ENCODE results near the gene XRCC3. TPM values are rescaled to one million over a fixed set of nuclear protein-coding genes. Genes with fewer than 3 reads are reported as not detected.

XRCC3 gene
- total RNA-seq, 4 donors from 2014 or later, result 11.6 to 42.9 (median 16.2) TPM

DNA sequence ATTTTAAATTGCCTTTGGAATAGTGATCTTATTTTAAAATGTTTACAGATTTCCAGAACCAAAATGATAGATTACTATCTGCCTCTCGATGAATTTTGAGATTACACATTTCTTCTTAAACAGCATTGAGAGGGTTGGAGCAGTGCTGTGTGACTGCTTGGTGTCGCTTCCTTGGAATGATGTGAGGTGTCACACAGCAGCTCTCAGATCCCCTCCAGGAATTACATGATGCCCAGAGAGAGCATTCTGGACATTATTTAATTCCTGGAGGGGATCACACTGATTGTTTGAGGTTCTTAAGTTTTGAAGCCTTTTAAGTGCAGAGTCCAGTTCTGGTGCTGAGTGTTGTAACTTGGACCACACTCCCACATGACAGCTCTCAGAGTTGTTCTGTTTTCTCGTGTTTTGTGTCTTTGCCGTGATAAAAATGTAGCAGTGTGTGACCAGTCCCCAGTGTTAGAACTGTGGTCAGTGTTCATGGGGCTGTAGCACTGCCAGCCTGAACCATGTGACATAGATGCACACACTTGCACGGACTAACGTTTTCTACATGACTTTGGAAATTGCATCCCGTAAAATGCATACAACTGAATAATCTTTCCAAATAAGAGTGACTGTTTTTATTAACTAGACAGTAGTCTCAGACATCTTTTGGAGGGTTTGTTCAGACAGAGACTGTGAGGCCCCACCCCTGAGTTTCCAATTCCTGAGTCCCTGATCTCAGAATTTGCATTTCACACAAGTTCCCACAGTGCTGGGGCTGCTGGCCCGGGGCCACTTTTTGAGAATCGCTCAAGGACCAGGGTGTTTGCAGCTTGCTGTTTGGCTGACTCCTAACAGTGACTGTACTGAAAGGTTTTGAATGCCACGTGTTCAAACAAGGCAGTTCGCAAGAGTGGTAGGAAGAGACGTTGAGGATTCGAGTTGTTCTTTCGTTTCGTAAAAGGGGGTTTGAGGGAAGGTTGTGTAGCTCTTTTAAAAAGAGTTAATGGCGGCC lies 26.0 kb downstream of the XRCC3 start:
- Histone ChIP-seq H3K27ac (peak overlapping the region in 1 of 4 donors; percentile 65), H3K36me3 (peaks cover 0 to 84% (median 0%) of the 10 kb centered on the region in 3 donors)
- TF ChIP-seq POLR2A (IDR thresholded peaks at IDR 0.05), result no peak
- TF ChIP-seq, protein P1, sequence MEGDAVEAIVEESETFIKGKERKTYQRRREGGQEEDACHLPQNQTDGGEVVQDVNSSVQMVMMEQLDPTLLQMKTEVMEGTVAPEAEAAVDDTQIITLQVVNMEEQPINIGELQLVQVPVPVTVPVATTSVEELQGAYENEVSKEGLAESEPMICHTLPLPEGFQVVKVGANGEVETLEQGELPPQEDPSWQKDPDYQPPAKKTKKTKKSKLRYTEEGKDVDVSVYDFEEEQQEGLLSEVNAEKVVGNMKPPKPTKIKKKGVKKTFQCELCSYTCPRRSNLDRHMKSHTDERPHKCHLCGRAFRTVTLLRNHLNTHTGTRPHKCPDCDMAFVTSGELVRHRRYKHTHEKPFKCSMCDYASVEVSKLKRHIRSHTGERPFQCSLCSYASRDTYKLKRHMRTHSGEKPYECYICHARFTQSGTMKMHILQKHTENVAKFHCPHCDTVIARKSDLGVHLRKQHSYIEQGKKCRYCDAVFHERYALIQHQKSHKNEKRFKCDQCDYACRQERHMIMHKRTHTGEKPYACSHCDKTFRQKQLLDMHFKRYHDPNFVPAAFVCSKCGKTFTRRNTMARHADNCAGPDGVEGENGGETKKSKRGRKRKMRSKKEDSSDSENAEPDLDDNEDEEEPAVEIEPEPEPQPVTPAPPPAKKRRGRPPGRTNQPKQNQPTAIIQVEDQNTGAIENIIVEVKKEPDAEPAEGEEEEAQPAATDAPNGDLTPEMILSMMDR (IDR thresholded peaks at IDR 0.05), result no peak

DNA sequence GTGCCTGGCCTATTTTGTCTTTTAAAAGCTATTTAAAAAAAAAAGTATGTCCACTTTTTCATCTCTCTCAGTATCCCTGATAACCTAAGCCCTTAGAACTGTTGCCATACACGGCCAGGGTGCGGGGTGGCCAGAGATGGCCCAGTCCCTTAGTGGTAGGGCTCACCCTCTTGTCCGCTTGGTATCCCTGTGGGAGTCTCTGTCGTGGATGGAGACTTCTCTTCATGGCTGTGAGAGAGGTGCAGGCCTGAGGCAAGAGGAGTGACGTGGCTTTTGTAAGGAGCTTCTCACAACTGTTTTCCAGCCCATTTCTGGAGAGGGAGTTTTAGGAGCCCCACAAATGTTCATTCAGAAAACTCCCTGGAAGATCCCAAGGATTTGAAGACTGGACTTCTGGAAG lies 26.8 kb downstream of the XRCC3 start:
- TF ChIP-seq, protein P1 (IDR thresholded peaks at IDR 0.05), result no peak
- no peak for TF ChIP-seq POLR2A (IDR thresholded peaks at IDR 0.05)
- H3K27me3 ChIP-seq, result no peaks in the 10 kb centered on the region
- no peak overlapping the region for H3K4me3 ChIP-seq
- H3K27ac ChIP-seq, result peak overlapping the region in 1 of 4 donors; percentile 65
- peaks cover 0 to 84% (median 0%) of the 10 kb centered on the region in 3 donors for H3K36me3 ChIP-seq
- no peaks in the 10 kb centered on the region for H3K9me3 ChIP-seq
- no peak for DNase-seq
- peaks cover 0 to 7% (median 0%) of the 10 kb centered on the region in 4 donors for H3K4me1 ChIP-seq

More for the DNA sequence above, 26.0 kb downstream of the XRCC3 start:
- Histone ChIP-seq H3K27me3 (no peaks in the 10 kb centered on the region), H3K9me3 (no peaks in the 10 kb centered on the region), H3K4me3 (peak overlapping the region in 1 of 4 donors; percentile 4), H3K4me1 (peaks cover 0 to 7% (median 0%) of the 10 kb centered on the region in 4 donors)
- peak in 2 of 3 donors; percentile 70 to 74 for DNase-seq

DNA sequence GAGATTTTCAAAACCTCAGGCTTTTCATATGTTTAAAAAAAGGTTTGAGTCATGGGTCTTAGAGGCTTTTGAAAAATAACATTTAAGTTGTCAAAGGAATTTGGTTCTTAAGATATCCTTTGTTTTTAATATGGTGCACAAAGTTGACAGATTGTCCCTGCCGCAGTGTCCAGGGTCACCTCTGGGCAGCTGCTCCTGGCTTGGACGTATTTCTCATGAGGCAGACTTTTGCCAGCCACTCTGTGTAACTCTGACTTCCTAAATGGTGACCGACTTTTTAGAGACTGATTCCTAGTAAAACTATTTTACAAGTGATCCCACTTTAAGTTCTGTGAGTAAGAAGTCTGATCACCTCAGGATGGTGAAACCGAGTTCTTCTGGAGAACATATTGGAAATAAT lies 27.5 kb downstream of the XRCC3 start:
- H3K27ac ChIP-seq, result no peak overlapping the region
- no peaks in the 10 kb centered on the region for H3K9me3 ChIP-seq
- H3K4me3 ChIP-seq, result no peak overlapping the region
- no peak for TF ChIP-seq POLR2A (IDR thresholded peaks at IDR 0.05)
- TF ChIP-seq, protein P1 (IDR thresholded peaks at IDR 0.05), result no peak
- DNase-seq, result no peak
- peaks cover 0 to 84% (median 0%) of the 10 kb centered on the region in 3 donors for H3K36me3 ChIP-seq
- peaks cover 0 to 7% (median 0%) of the 10 kb centered on the region in 4 donors for H3K4me1 ChIP-seq
- no peaks in the 10 kb centered on the region for H3K27me3 ChIP-seq

DNA sequence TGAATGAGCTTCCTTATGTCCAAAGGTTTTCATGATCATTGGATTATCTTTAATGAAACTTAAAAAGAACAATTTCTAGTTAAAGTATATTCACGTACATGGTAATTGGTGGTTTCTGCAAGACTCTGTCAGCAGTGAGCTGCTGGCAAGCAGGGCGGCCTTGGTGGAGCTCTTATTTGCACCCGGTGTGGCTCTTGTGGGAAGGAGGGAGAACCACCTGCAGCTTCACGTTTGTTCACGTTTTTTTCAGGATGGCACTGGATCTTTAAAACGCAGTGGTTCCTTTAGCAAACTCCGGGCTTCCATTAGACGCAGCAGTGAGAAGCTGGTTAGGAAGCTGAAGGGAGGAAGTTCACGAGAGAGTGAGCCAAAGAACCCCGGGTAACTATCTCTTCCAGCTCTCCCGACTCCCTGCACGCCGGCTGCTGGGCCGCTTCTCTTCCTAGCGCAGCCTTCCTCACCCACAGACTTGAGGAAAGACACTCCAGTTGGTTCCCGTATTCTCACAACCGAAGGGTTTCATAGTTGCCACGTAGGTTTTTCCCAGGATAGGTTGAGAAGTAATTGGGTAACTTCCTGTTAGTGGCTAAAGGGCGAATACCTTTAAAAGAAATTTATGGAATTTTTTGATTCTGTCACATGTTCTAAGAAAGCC lies 28.3 kb downstream of the XRCC3 start:
- TF ChIP-seq POLR2A (IDR thresholded peaks at IDR 0.05), result no peak
- TF ChIP-seq, protein P1 (IDR thresholded peaks at IDR 0.05), result no peak
- Histone ChIP-seq H3K4me3 (no peak overlapping the region), H3K4me1 (peaks cover 0 to 3% (median 0%) of the 10 kb centered on the region in 4 donors), H3K27me3 (no peaks in the 10 kb centered on the region), H3K36me3 (peaks cover 0 to 81% (median 0%) of the 10 kb centered on the region in 3 donors), H3K27ac (no peak overlapping the region), H3K9me3 (no peaks in the 10 kb centered on the region)
- DNase-seq, result no peak

DNA sequence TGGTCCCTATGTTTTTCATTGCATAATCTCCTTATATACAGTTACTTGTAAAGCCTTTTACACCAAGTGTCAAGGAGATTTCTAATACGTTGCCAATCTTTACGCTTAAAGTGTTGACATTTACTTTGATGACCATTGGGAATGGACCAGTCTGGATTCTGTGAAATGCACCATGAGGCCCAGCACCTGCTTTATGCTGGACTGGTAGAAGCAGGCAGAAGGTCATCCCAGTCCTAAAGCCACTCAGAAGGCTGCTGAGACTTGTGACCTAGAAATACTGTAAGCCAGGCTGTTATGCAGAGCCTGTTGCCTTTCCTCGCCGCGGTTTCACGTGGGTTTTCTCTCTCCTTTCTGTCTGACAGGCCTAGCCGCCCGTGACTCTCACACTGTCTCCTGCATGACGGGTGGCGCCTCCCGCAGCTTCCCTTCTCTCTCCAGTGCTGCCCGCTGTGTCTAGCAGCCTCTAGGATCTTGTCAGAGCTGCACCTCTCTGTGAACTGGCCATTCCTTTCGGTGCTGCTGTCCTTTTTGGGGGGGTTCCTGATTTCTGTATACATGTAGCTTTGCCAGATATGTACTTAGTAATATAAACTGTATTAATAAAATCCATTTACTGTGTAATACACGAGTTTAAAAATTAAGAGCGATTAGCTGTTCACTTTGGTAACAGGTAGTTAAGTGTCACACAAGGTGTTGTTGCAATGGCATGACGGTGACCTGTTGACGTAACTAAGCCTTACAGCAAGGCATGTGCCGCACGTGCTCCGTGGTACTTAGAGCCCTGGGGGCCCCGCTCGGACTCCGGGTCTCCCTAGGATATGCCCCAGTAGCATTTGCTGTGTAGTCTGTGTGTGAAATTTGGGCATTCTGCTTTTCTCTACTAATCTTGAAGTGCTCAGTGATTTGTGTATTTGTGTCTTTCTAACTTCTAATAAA lies 29.7 kb downstream of the XRCC3 start:
- Histone ChIP-seq H3K4me3 (no peak overlapping the region), H3K27ac (no peak overlapping the region), H3K9me3 (no peaks in the 10 kb centered on the region), H3K36me3 (peaks cover 0 to 88% (median 2%) of the 10 kb centered on the region in 3 donors), H3K4me1 (peaks cover 0 to 3% (median 0%) of the 10 kb centered on the region in 4 donors), H3K27me3 (no peaks in the 10 kb centered on the region)
- TF ChIP-seq POLR2A (IDR thresholded peaks at IDR 0.05), result no peak
- no peak for DNase-seq
